Calu3 (cell line): ENCODE results near the gene SPP2. TPM values are rescaled to one million over a fixed set of nuclear protein-coding genes. Genes with fewer than 3 reads are reported as not detected.

Source experiments
- BruUV-seq: library from RNA; stranded (reverse); fragments of 400-500 nt; replicated peaks from 2 replicates; lab custom pipeline; 2021; lab: Mats Ljungman, UMichigan
- CTCF ChIA-PET: fragments of 300-600 bp; sonication (Branson Sonifier 250); formaldehyde crosslinking; loops from one replicate; lab custom pipeline; 2022; ENCODE audit warnings: antibody characterized with exemption; lab: Charles Lee
- DNase-seq: peaks from one replicate; pipeline ENCODE4 v3.0.0; 2022
- H3K27ac Mint-ChIP-seq: one replicate; pipeline ENCODE4 v1.8.0; 2022; ENCODE audit warnings: mixed read lengths; ENCODE audit not compliant: unreplicated experiment
- H3K27me3 Mint-ChIP-seq: one replicate; pipeline ENCODE4 v1.8.0; 2022; ENCODE audit warnings: mixed read lengths; ENCODE audit not compliant: unreplicated experiment
- H3K36me3 Mint-ChIP-seq: one replicate; pipeline ENCODE4 v1.8.0; 2022; ENCODE audit warnings: mild to moderate bottlenecking, moderate library complexity, mixed read lengths; ENCODE audit not compliant: insufficient read depth, unreplicated experiment
- H3K4me1 Mint-ChIP-seq: one replicate; pipeline ENCODE4 v1.8.0; 2022; ENCODE audit warnings: mild to moderate bottlenecking, low read depth, mixed read lengths; ENCODE audit not compliant: unreplicated experiment
- H3K4me3 Mint-ChIP-seq: one replicate; pipeline ENCODE4 v1.8.0; 2022; ENCODE audit warnings: mild to moderate bottlenecking, low read depth, moderate library complexity, mixed read lengths; ENCODE audit not compliant: unreplicated experiment
- H3K9me3 Mint-ChIP-seq: one replicate; pipeline ENCODE4 v1.8.0; 2022; ENCODE audit warnings: low read depth, mixed read lengths; ENCODE audit not compliant: unreplicated experiment
- CTCF ChIP-seq: fragments of 200-600 bp; IDR thresholded peaks from one replicate; pipeline ENCODE4 v1.8.0; 2022; ENCODE audit warnings: antibody characterized with exemption; ENCODE audit not compliant: unreplicated experiment
- intact Hi-C: fragments of 100-400 bp; cut with micrococcal nuclease; formaldehyde crosslinking; loops from one replicate; pipeline ENCODE4 v1.10.0; 2022; ENCODE audit not compliant: unreplicated experiment
- total RNA-seq: library from RNA; stranded (reverse); gene quantifications from 2 replicates; pipeline ENCODE4 v1.2.3, GENCODE V29; 2022

Gene SPP2
- total RNA-seq, 1 experiment from 2014 or later = not detected

GRCh38 chr2:234096164-234096563 is 45.7 kb downstream of the SPP2 start:
- CTCF ChIA-PET = no interaction called here
- no TSS peak for BruUV-seq
- no peak for DNase-seq
- peaks cover 18% of the 10 kb centered on the region for H3K36me3 Mint-ChIP-seq
- H3K4me3 Mint-ChIP-seq = no peak overlapping the region
- H3K4me1 Mint-ChIP-seq = peaks cover 32% of the 10 kb centered on the region
- H3K9me3 Mint-ChIP-seq = no peaks in the 10 kb centered on the region
- peak overlapping the region; percentile 7 for H3K27ac Mint-ChIP-seq
- no peak for TF ChIP-seq CTCF
- intact Hi-C loops = loop anchor here (10.0 kb wide), 1 partner anchor 241 kb away; the partner anchor contains the start of gene HJURP
- H3K27me3 Mint-ChIP-seq = no peaks in the 10 kb centered on the region

- no peaks in the 10 kb centered on the region for H3K27me3 Mint-ChIP-seq
- BruUV-seq = no TSS peak
- CTCF ChIA-PET = interaction anchor here (0.6 kb wide), 1 partner anchor 120 kb away, joined by 3 read pairs; no protein-coding TSS in a partner anchor
Measured at GRCh38 chr2:234098681-234099080, 48.2 kb downstream of the SPP2 start.

GRCh38 chr2:234099266-234099665 is 48.8 kb downstream of the SPP2 start:
- no peak overlapping the region for H3K27ac Mint-ChIP-seq
- intact Hi-C loops = loop anchor here (10.0 kb wide), 1 partner anchor 244 kb away; the partner anchor contains the start of gene HJURP
- CTCF ChIA-PET = interaction anchor here (0.6 to 1.3 kb wide), 2 partner anchors 8 to 121 kb away, joined by 3 read pairs; no protein-coding TSS in a partner anchor
- no peaks in the 10 kb centered on the region for H3K27me3 Mint-ChIP-seq
- BruUV-seq = no TSS peak
- no peak overlapping the region for H3K4me3 Mint-ChIP-seq
- H3K4me1 Mint-ChIP-seq = peaks cover 31% of the 10 kb centered on the region
- no peak for TF ChIP-seq CTCF
- H3K9me3 Mint-ChIP-seq = no peaks in the 10 kb centered on the region
- no peak for DNase-seq
- H3K36me3 Mint-ChIP-seq = peaks cover 8% of the 10 kb centered on the region

More at GRCh38 chr2:234098681-234099080, 48.2 kb downstream of the SPP2 start:
- H3K4me3 Mint-ChIP-seq = no peak overlapping the region
- H3K4me1 Mint-ChIP-seq = peaks cover 32% of the 10 kb centered on the region
- no peak overlapping the region for H3K27ac Mint-ChIP-seq
- no peak for TF ChIP-seq CTCF
- intact Hi-C loops = loop anchor here (10.0 kb wide), 1 partner anchor 244 kb away; the partner anchor contains the start of gene HJURP
- DNase-seq = no peak
- H3K36me3 Mint-ChIP-seq = peaks cover 8% of the 10 kb centered on the region
- H3K9me3 Mint-ChIP-seq = no peaks in the 10 kb centered on the region

GRCh38 chr2:234100686-234101085 is 50.2 kb downstream of the SPP2 start:
- CTCF ChIA-PET = interaction anchor here (0.6 to 1.3 kb wide), 2 partner anchors 8 to 9 kb away, joined by 3 to 4 read pairs; no protein-coding TSS in a partner anchor
- no peak for DNase-seq
- Mint-ChIP-seq H3K27me3 (no peaks in the 10 kb centered on the region), H3K9me3 (no peaks in the 10 kb centered on the region), H3K27ac (peak overlapping the region; percentile 89), H3K4me3 (no peak overlapping the region), H3K36me3 (peaks cover 8% of the 10 kb centered on the region), H3K4me1 (peaks cover 31% of the 10 kb centered on the region)
- intact Hi-C loops = no loop called here
- TF ChIP-seq CTCF = no peak
- no TSS peak for BruUV-seq
